Measurements from ENCODE around the gene ETS2. TPM values are rescaled to one million over a fixed set of nuclear protein-coding genes. Genes with fewer than 3 reads are reported as not detected.

The ETS2 gene
- total RNA-seq, 3 donors from 2014 or later (not counting 1 experiment from before 2014, with no cell fraction given), result 10.6 to 36.9 (median 18.5) TPM

- intact Hi-C loops (cut with micrococcal nuclease), result no loop called here
- Histone ChIP-seq H3K9me3 (ENCODE audit: control insufficient read depth, insufficient read depth, low read length) (no peaks in the 10 kb centered on the region), H3K4me3 (ENCODE audit: low read length) (no peak overlapping the region), H3K4me1 (ENCODE audit: control insufficient read depth, insufficient read depth, low read length) (no peaks in the 10 kb centered on the region), H3K27me3 (ENCODE audit: control insufficient read depth, insufficient read depth, low read length) (no peaks in the 10 kb centered on the region), H3K36me3 (ENCODE audit: control insufficient read depth, insufficient read depth, low read length) (peaks cover 79% of the 10 kb centered on the region), H3K27ac (ENCODE audit: low read length) (no peak overlapping the region)
- H3K27me3 Mint-ChIP-seq (ENCODE audit: low read depth in 2 of 2), result no peaks in the 10 kb centered on the region
- H3K4me1 Mint-ChIP-seq, result no peaks in the 10 kb centered on the region
- no peak for DNase-seq
- no peak for ATAC-seq
- 98% methylated on average over 14 of the region's 14 CpGs for WGBS (ENCODE audit: insufficient coverage)
- TF ChIP-seq, protein P1, sequence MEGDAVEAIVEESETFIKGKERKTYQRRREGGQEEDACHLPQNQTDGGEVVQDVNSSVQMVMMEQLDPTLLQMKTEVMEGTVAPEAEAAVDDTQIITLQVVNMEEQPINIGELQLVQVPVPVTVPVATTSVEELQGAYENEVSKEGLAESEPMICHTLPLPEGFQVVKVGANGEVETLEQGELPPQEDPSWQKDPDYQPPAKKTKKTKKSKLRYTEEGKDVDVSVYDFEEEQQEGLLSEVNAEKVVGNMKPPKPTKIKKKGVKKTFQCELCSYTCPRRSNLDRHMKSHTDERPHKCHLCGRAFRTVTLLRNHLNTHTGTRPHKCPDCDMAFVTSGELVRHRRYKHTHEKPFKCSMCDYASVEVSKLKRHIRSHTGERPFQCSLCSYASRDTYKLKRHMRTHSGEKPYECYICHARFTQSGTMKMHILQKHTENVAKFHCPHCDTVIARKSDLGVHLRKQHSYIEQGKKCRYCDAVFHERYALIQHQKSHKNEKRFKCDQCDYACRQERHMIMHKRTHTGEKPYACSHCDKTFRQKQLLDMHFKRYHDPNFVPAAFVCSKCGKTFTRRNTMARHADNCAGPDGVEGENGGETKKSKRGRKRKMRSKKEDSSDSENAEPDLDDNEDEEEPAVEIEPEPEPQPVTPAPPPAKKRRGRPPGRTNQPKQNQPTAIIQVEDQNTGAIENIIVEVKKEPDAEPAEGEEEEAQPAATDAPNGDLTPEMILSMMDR (IDR thresholded peaks at IDR 0.05), result no peak
- no peak overlapping the region for H3K27ac Mint-ChIP-seq
- peaks cover 29% of the 10 kb centered on the region for H3K36me3 Mint-ChIP-seq
- no peak overlapping the region for H3K4me3 Mint-ChIP-seq
- no peaks in the 10 kb centered on the region for H3K9me3 Mint-ChIP-seq
These were observed 11.9 kb downstream of the ETS2 start for GRCh38 chr21:38817371-38818324.

DNA sequence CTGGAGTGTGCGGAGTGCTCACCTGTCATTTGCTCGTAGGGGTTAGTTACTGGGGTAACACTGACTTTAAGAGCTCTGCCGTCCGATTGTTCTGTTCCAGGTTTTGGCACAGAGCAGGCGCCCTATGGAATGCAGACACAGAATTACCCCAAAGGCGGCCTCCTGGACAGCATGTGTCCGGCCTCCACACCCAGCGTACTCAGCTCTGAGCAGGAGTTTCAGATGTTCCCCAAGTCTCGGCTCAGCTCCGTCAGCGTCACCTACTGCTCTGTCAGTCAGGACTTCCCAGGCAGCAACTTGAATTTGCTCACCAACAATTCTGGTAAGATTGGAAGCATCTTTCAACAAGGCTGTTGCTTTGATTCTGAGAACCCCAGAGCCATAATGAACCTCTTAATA, 12.6 kb downstream of the ETS2 start:
- Mint-ChIP-seq H3K36me3 (peaks cover 29% of the 10 kb centered on the region), H3K9me3 (no peaks in the 10 kb centered on the region), H3K4me3 (no peak overlapping the region), H3K4me1 (no peaks in the 10 kb centered on the region), H3K27ac (no peak overlapping the region), H3K27me3 (ENCODE audit: low read depth in 2 of 2) (no peaks in the 10 kb centered on the region)
- Histone ChIP-seq H3K4me1 (ENCODE audit: control insufficient read depth, insufficient read depth, low read length) (no peaks in the 10 kb centered on the region), H3K27me3 (ENCODE audit: control insufficient read depth, insufficient read depth, low read length) (no peaks in the 10 kb centered on the region), H3K36me3 (ENCODE audit: control insufficient read depth, insufficient read depth, low read length) (peaks cover 80% of the 10 kb centered on the region), H3K4me3 (ENCODE audit: low read length) (no peak overlapping the region), H3K27ac (ENCODE audit: low read length) (no peak overlapping the region), H3K9me3 (ENCODE audit: control insufficient read depth, insufficient read depth, low read length) (no peaks in the 10 kb centered on the region)
- intact Hi-C loops (cut with micrococcal nuclease), result no loop called here
- no peak for ATAC-seq
- TF ChIP-seq, protein P1 (IDR thresholded peaks at IDR 0.05), result no peak
- WGBS (ENCODE audit: insufficient coverage), result 96% methylated on average over 11 of the region's 11 CpGs
- DNase-seq, result no peak

GRCh38 chr21:38819051-38819718, 13.5 kb downstream of the ETS2 start:
- H3K4me1 Mint-ChIP-seq, result no peaks in the 10 kb centered on the region
- TF ChIP-seq, protein P1 (IDR thresholded peaks at IDR 0.05), result no peak

More at GRCh38 chr21:38819051-38819718, 13.5 kb downstream of the ETS2 start:
- H3K36me3 Mint-ChIP-seq, result peaks cover 28% of the 10 kb centered on the region
- no peak overlapping the region for H3K4me3 Mint-ChIP-seq
- no peaks in the 10 kb centered on the region for H3K9me3 Mint-ChIP-seq
- H3K27me3 Mint-ChIP-seq (ENCODE audit: low read depth in 2 of 2), result no peaks in the 10 kb centered on the region
- ATAC-seq, result no peak
- Histone ChIP-seq H3K36me3 (ENCODE audit: control insufficient read depth, insufficient read depth, low read length) (peaks cover 80% of the 10 kb centered on the region), H3K4me1 (ENCODE audit: control insufficient read depth, insufficient read depth, low read length) (no peaks in the 10 kb centered on the region), H3K27ac (ENCODE audit: low read length) (no peak overlapping the region), H3K9me3 (ENCODE audit: control insufficient read depth, insufficient read depth, low read length) (no peaks in the 10 kb centered on the region), H3K4me3 (ENCODE audit: low read length) (no peak overlapping the region), H3K27me3 (ENCODE audit: control insufficient read depth, insufficient read depth, low read length) (no peaks in the 10 kb centered on the region)
- H3K27ac Mint-ChIP-seq, result no peak overlapping the region
- DNase-seq, result no peak
- intact Hi-C loops (cut with micrococcal nuclease), result no loop called here
- 98% methylated on average over 11 of the region's 14 CpGs for WGBS (ENCODE audit: insufficient coverage)
